Suprapubic skin (tissue), 4 donors: ENCODE measurements around the gene C3orf38.
"Not testable (repeated sequence)": the region's sequence is repeated elsewhere in the genome, so short reads cannot be mapped to it uniquely, and the experiment has no call there.

Experiments used
- CTCF ChIP-seq, 2 donors: fragments of 200-600 bp in 1 of 2; fragments of 450-650 bp in 1 of 2; sonication (generic) in 1 of 2; IDR thresholded peaks; one replicate each; pipeline ENCODE4 v1.5.1; 2016 to 2019; ENCODE audit warnings: antibody characterized with exemption in 2 of 2, mild to moderate bottlenecking in 1 of 2, moderate library complexity in 1 of 2
- EP300 ChIP-seq: sonication (generic); formaldehyde crosslinking; IDR thresholded peaks from one replicate; pipeline ENCODE4 v1.6.1; 2017; ENCODE audit warnings: antibody characterized with exemption
- POLR2A ChIP-seq, 2 donors: fragments of 450-650 bp; IDR thresholded peaks; one replicate each; pipeline ENCODE4 v1.6.1; 2017; ENCODE audit warnings: antibody characterized with exemption in 2 of 2, mild to moderate bottlenecking in 2 of 2, moderate library complexity in 2 of 2
- POLR2AphosphoS5 ChIP-seq, 3 donors: sonication (generic); formaldehyde crosslinking; IDR thresholded peaks; one replicate each; pipeline ENCODE4 v1.6.1; 2017; ENCODE audit warnings: antibody characterized with exemption in 3 of 3

GRCh38 chr3:88182165-88182918 lies 32.6 kb downstream of the C3orf38 start:
- not testable (repeated sequence) for TF ChIP-seq POLR2AphosphoS5 (IDR thresholded peaks at IDR 0.05); EP300; CTCF (IDR thresholded peaks at IDR 0.05); POLR2A (IDR thresholded peaks at IDR 0.05)
